Fibroblast of lung (primary cell): ENCODE data around the gene LHFPL2.

Source experiments
- CTCF ChIP-seq, 2 donors: IDR thresholded peaks in 1 of 2; conservative IDR thresholded peaks in 1 of 2; 1 replicate in 1 of 2; 2 replicates in 1 of 2; pipeline ENCODE4 v1.5.1; 2011 to 2012; ENCODE audit warnings: low read length in 2 of 2, control low read depth in 1 of 2, inconsistent platforms in 1 of 2, low read depth in 1 of 2, mild to moderate bottlenecking in 1 of 2
- EZH2 ChIP-seq: IDR thresholded peaks from 2 replicates; pipeline ENCODE4 v1.5.1; 2012; ENCODE audit warnings: low read length, control low read depth, mild to moderate bottlenecking; ENCODE audit errors: missing control alignments

- TF ChIP-seq CTCF (conservative IDR thresholded peaks at IDR 0.05 in 1 of 2, IDR thresholded peaks at IDR 0.05 in 1 of 2; ENCODE audit: low read depth in 1 of 2, low read length in 2 of 2) (no peak), EZH2 (no peak)
Observed at GRCh38 chr5:78653681-78654366, 5.3 kb upstream of the LHFPL2 start.
